HL-60/S4 treated with retinoic acid at 250 ng/mL for 4 days and 3 days (cell line): ENCODE data around the gene UBTD1.

Experiments
- in situ Hi-C: fragments of 300-500 bp; cut with MboI; formaldehyde crosslinking; loops from 2 replicates; pipeline ENCODE4 v1.7.0; 2022; ENCODE audit warnings: low sequenced_read_pairs

UBTD1 gene

GRCh38 chr10:97580421-97581367 is 82.0 kb downstream of the UBTD1 start:
- in situ Hi-C loops = no loop called here

DNA sequence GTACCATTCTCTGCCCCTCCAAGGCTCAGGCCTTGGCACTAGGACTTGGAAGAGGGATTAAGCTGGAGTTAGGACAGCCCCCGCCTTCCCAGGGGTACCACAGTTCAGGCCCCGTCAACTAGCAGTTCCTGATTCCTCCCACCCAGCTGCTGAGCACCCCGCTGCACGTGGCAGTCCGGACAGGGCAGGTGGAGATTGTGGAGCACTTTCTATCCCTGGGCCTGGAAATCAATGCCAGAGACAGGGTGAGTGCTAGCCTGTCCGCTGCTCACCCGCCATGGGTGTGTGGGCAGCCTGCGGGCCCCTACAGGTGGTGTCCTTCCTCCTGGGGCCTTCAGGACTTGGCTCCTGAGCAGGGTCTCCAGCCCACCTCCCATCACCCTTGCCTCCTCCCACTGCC is 83.4 kb downstream of the UBTD1 start:
- in situ Hi-C loops = no loop called here

DNA sequence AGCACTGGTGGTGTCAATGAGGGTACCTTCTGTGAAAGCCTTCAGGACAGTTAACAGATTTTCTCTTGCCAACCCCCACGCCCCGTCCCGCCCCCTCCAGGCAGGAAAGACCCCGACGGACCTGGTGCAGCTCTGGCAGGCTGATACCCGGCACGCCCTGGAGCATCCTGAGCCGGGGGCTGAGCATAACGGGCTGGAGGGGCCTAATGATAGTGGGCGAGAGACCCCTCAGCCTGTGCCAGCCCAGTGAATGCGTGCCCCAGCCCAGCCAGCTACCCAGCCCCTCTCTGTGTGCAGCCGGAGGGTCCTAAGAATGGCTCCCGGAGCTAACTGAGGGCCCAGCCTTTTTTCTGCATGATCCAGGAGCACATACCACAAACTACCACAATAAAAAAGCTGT is 84.8 kb downstream of the UBTD1 start:
- in situ Hi-C loops = no loop called here

DNA sequence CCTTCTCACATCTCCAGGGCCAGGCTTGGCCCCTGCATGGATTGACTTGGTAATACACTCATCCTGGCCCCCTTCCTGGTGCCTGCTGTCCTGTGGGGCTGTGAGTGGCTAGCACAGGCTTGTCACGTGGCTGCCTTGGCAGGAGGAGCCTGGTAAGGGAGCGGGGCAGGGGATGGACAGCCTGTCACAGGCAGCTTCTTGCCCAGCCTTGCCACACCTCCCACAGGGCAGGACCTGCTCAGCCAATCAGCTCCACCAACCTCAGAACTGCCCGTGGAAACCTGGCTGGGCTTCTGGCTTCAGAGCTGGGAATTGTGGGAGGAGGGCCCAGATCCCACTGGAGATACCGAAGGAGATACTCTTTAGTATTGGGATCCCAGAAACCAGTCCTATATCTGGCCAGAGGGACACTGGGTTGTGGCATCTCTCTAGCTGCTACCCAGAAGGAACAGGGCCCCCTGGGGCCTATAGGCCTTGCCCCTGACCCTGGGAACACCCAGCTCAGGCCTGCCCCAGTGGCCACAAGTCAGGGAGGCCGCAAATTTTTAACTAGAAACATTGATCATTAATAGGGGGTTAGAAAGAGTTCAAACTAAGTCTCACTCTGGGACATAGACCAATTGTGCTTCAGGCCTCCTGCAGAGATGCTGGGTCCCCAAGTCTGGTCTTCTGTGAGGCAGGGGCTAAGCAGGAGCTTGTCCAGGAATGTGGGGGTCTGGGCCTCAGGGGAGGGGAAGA is 85.5 kb downstream of the UBTD1 start, which contains the start of gene HOGA1:
HOGA1 (plus strand) TSS at position 330 of the 738 bp plus-strand sequence; CDS start at position 645, 315 bp downstream.
- in situ Hi-C loops = no loop called here

- in situ Hi-C loops = no loop called here
Observed at GRCh38 chr10:97584798-97585438, 86.2 kb downstream of the UBTD1 start.

- in situ Hi-C loops = no loop called here
Observed at GRCh38 chr10:97585439-97585811, 86.7 kb downstream of the UBTD1 start.

GRCh38 chr10:97587183-97587582 is 88.5 kb downstream of the UBTD1 start:
- in situ Hi-C loops = no loop called here

DNA sequence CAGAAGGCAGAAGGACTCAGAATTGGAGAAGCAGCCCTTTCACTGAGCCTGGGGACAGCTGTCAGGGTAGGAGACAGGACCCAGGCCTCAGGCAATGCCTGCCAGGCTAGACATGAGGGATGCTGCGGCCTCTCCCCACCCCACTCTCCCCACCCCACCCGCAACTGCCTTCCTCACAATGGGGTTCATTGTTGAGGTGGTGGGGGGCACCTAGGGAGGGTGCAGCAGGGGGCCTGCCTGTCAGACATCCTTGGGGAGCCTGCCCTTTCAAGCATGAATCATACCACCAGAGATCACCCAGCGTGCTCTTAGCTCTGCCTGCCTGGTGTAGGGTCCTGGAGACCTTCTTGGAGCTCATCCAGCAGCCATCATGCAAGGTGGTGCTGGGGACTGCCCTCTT is 90.8 kb downstream of the UBTD1 start, which contains the start of gene C10orf62:
C10orf62 (plus strand) TSS at position 243 of the 400 bp plus-strand sequence. CDS start 177 bp downstream, outside the sequence.
- in situ Hi-C loops = no loop called here

- in situ Hi-C loops = no loop called here
Observed at GRCh38 chr10:97590082-97590747, 91.5 kb downstream of the UBTD1 start.

DNA sequence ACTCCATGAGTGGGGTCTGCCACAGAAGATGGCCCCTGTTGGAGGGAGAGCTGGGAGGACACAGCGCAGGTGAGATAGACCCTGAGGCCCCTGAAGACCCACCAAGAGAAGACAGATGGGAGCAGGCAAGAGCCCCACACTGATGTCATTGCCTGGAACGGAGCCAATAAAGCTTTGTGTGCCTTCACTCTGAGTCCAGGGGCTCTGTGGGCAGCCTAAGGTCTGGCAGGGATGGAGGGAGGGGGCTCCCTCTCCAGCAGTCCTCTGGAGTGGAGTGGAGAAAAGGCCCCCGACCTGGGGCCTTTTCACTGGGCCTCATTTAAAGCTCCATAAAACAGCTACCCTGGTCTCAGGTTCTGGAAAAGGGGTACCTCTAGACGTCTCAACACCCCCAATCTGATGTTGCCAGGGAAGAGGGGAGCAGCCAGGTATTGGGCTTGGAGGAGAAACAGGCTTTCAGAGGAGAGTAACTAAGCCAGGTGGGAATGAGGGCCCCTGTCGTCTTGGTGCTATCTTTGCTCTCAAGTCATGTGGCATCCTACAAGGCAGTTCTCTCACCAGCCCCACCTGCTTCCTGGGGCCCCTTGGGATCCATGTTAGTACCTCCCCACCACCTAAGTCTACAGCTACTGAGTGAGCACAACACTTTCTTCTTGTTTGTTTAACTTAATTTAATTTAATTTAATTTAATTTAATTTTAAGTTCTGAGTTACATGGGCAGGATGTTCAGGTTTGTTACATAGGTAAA is 92.2 kb downstream of the UBTD1 start:
- in situ Hi-C loops = no loop called here

DNA sequence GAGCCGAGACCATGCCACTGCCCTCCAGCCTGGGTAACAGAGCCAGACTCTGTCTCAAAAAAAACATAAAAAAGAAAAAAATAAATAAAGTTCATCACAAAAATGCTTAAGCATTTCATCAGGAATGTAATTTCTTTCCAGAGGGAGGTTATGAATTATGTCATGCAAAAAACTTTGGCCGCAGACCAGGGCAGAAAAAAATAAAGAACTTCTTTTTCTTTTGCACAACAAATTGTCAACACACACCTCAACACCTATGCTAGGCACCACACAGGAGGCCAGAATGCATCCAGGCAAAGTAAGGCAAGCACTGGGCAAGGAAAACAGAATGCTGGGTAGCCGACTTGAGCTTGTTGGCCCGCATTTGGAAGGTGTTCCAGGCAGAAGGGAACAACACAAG is 94.7 kb downstream of the UBTD1 start:
- in situ Hi-C loops = no loop called here

DNA sequence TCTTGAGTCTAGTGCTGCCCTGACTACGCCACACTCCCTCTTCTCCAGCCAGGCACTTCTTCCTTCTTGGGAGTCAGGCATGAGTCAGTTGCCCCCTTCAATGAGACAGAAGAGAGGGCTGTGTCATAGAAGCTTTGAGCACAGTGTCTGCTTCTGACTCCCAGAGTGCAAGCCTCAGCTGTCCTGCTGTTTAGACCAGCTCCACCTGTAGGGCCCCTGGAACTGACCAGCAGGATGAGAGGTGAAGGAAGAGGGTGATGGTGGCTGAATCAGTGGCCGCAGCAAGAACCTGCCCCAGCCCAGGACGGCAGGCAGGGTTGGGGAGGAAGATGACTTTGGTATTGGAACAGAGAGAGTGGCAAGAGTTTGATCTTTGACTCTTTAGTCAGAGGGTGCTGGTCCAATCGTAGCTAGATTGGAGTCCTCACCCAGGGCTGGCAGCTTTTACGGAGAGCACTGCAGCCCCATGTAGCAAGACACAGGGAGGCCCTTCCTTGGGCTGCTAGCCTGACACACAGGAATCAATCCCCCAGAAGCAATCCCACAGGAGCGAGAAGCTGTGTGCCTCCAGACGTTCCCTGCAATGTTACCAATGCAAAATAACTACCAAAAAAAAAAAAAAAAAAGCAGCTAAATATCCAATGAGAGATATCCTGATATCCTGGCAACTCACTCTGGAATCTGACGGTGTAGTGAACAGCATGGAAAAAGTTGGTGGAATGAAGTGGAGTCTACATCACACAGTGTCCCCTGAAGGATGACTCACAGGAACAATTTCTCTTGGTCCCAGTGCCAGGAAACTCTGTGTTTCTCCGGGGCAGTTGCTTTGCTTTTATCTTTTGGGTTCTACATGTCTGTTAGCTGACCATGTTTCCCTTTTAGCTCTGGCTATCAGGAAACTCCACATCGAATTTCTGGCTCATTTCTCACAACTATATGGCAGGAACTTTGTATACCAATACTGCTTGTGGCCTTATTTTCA is 97.7 kb downstream of the UBTD1 start:
- in situ Hi-C loops = no loop called here

DNA sequence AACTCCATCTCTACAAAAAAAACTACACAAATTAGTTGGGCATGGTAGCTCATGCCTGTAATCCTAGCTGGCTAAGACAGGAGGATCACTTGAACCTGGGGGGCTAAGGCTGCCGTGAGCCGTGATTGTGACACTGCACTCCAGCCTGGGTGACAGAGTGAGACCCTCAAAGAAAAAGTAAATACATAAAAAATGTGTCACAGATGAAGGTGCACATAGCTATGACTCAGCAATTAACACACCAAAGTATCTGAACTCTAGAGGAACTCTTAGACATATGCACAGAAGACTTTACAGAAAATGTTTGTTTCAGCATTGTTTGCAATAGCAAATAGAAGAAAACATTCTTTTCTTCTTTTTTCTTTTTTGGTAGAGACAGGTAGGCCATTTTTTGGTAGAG is 99.1 kb downstream of the UBTD1 start:
- in situ Hi-C loops = no loop called here

GRCh38 chr10:97598407-97599271 is 99.9 kb downstream of the UBTD1 start:
- in situ Hi-C loops = no loop called here

- in situ Hi-C loops = no loop called here
Observed at GRCh38 chr10:97599272-97599619, 100.5 kb downstream of the UBTD1 start.

GRCh38 chr10:97600616-97601015 is 101.9 kb downstream of the UBTD1 start:
- in situ Hi-C loops = no loop called here

DNA sequence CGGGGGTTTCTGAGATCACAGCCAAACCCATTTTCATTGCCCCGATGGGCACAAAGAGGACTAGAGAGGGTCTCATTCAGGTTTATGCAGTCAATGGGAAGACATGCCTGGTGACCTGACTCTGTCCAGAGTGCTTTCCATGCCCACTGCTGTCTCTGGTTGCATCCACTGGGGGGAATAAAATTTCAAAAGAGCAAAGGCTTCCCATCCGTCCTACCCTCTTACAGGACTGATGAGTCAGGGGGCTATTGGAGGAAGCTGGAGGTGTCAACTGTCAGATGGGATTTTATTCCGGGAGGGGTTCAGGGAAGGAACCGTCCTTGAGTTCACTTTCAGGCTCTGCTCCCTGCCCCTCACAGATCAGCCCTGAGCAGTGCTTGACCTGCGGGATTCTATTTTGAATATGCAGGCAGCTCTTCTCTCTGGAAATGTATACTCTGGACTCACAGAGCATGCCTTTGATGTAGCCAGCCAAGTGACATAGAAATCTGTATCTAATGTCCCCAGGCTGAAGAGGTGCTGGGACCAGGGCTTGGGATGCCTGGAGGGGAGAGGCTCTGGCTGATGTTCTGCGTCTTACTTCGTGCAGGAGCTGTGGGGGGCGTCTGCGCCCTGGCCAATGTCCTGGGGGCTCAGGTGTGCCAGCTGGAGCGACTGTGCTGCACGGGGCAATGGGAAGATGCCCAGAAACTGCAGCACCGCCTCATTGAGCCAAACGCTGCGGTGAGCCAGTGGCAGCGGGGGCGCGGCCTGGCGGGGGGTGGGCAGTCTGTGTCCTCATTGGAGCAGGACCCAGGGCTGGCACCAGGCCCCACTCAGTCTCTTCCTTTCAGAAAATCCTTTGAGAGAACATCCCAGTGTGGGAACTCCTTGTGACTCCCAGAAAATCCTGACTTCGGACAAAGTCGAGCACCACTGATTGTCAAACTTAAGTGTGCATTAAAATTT is 102.8 kb downstream of the UBTD1 start:
- in situ Hi-C loops = no loop called here
